ENCODE measurements around the gene CARNS1. TPM values are rescaled to one million over a fixed set of nuclear protein-coding genes. Genes with fewer than 3 reads are reported as not detected.
A peak's percentile ranks its signal among the peaks of the same experiment; 100 is the strongest.

CARNS1 gene
- total RNA-seq, 1 donor from 2014 or later: 0.21 TPM

GRCh38 chr11:67468456-67468758 lies 52.9 kb downstream of the CARNS1 start:
- Histone ChIP-seq H3K27me3 (ENCODE audit: control insufficient read depth, insufficient read depth, low read length) (no peaks in the 10 kb centered on the region), H3K4me3 (ENCODE audit: low read depth, low read length) (peak overlapping the region; percentile 86), H3K36me3 (ENCODE audit: control insufficient read depth, insufficient read depth, low read length) (peaks cover 2% of the 10 kb centered on the region)
- DNase-seq (ENCODE audit: low read depth): no peak
- TF ChIP-seq, protein P1, sequence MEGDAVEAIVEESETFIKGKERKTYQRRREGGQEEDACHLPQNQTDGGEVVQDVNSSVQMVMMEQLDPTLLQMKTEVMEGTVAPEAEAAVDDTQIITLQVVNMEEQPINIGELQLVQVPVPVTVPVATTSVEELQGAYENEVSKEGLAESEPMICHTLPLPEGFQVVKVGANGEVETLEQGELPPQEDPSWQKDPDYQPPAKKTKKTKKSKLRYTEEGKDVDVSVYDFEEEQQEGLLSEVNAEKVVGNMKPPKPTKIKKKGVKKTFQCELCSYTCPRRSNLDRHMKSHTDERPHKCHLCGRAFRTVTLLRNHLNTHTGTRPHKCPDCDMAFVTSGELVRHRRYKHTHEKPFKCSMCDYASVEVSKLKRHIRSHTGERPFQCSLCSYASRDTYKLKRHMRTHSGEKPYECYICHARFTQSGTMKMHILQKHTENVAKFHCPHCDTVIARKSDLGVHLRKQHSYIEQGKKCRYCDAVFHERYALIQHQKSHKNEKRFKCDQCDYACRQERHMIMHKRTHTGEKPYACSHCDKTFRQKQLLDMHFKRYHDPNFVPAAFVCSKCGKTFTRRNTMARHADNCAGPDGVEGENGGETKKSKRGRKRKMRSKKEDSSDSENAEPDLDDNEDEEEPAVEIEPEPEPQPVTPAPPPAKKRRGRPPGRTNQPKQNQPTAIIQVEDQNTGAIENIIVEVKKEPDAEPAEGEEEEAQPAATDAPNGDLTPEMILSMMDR (IDR thresholded peaks at IDR 0.05; ENCODE audit: insufficient read depth, low read length, poor library complexity, severe bottlenecking): no peak

GRCh38 chr11:67468759-67469507 lies 53.5 kb downstream of the CARNS1 start, which contains the start of gene TMEM134:
TMEM134 (minus strand) TSS chr11:67469251; CDS start chr11:67469192, 59 bp downstream.
- peak within 1 kb of the TSS; percentile 86 for H3K4me3 ChIP-seq (ENCODE audit: low read depth, low read length)
- no peaks in the 10 kb centered on the region for H3K27me3 ChIP-seq (ENCODE audit: control insufficient read depth, insufficient read depth, low read length)
- TF ChIP-seq, protein P1 (IDR thresholded peaks at IDR 0.05; ENCODE audit: insufficient read depth, low read length, poor library complexity, severe bottlenecking): peak; percentile 45
- peaks cover 2% of the 10 kb centered on the region for H3K36me3 ChIP-seq (ENCODE audit: control insufficient read depth, insufficient read depth, low read length)
- peak; percentile 44 for DNase-seq (ENCODE audit: low read depth)

DNA sequence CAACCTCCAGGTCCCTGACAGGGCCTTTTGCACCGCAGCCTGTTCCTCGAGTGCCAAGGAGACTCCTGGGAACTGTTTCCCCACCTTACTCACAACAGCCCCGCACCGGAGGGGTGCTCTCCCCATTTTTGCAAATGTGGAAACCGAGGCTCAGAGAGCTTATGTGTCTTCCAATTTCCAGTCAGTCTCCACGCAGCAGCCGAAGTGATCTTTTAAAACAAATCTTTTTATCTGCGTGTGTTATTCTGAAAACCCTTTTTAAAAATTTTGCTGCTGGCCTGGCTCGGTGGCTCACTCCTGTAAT lies 54.0 kb downstream of the CARNS1 start:
- Histone ChIP-seq H3K4me3 (ENCODE audit: low read depth, low read length) (peak overlapping the region; percentile 43), H3K36me3 (ENCODE audit: control insufficient read depth, insufficient read depth, low read length) (peaks cover 2% of the 10 kb centered on the region), H3K27me3 (ENCODE audit: control insufficient read depth, insufficient read depth, low read length) (no peaks in the 10 kb centered on the region)
- no peak for DNase-seq (ENCODE audit: low read depth)
- TF ChIP-seq, protein P1 (IDR thresholded peaks at IDR 0.05; ENCODE audit: insufficient read depth, low read length, poor library complexity, severe bottlenecking): no peak

- H3K27me3 ChIP-seq (ENCODE audit: control insufficient read depth, insufficient read depth, low read length): no peaks in the 10 kb centered on the region
- TF ChIP-seq, protein P1 (IDR thresholded peaks at IDR 0.05; ENCODE audit: insufficient read depth, low read length, poor library complexity, severe bottlenecking): no peak
- H3K36me3 ChIP-seq (ENCODE audit: control insufficient read depth, insufficient read depth, low read length): peaks cover 2% of the 10 kb centered on the region
- no peak for DNase-seq (ENCODE audit: low read depth)
- H3K4me3 ChIP-seq (ENCODE audit: low read depth, low read length): no peak overlapping the region
Observed at GRCh38 chr11:67470337-67471002, 55.0 kb downstream of the CARNS1 start.

DNA sequence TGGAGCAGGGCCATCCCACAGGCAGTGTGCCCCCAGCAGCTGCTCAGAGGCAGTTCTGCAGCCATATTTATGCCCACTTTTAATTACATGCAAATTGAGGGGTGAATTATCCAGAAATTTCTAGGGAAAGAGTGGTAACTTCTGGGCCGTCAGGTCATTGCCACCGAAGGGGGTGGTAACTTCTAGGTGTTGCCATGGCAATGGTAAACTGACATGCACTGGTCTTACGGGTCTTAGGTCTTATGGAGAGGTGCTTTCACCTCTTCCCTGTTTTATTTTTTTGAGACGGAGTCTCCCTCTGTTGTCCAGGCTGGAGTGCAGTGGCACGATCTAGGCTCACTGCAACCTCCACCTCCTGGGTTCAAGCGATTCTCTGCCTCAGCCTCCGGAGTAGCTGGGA lies 57.4 kb downstream of the CARNS1 start:
- no peak for DNase-seq (ENCODE audit: low read depth)
- no peaks in the 10 kb centered on the region for H3K36me3 ChIP-seq (ENCODE audit: control insufficient read depth, insufficient read depth, low read length)
- H3K4me3 ChIP-seq (ENCODE audit: low read depth, low read length): no peak overlapping the region
- TF ChIP-seq, protein P1 (IDR thresholded peaks at IDR 0.05; ENCODE audit: insufficient read depth, low read length, poor library complexity, severe bottlenecking): no peak
- no peaks in the 10 kb centered on the region for H3K27me3 ChIP-seq (ENCODE audit: control insufficient read depth, insufficient read depth, low read length)

Other genes with a start within 250 kb of the CARNS1 start
- 46.4 and 51.3 TPM in 2 replicates for gene GRK2, start 149.2 kb upstream of the CARNS1 start, total RNA-seq
- gene ANKRD13D, start 126.4 kb upstream of the CARNS1 start, total RNA-seq: 36.6 and 48.5 TPM in 2 replicates
- gene SSH3, start 112.1 kb upstream of the CARNS1 start, total RNA-seq: 37.2 and 39.9 TPM in 2 replicates
- 70.7 and 75.5 TPM in 2 replicates for gene POLD4, start 62.1 kb upstream of the CARNS1 start, total RNA-seq
- 33.1 and 34.3 TPM in 2 replicates for gene CLCF1, start 42.1 kb upstream of the CARNS1 start, total RNA-seq
- 8.3 and 13.6 TPM in 2 replicates for gene RAD9A, start 23.7 kb upstream of the CARNS1 start, total RNA-seq
- 309 and 319 TPM in 2 replicates for gene PPP1CA, start 13.8 kb upstream of the CARNS1 start, total RNA-seq
- 0.84 and 1.0 TPM in 2 replicates for gene TBC1D10C, start 11.6 kb upstream of the CARNS1 start, total RNA-seq
- 64.6 and 86.5 TPM in 2 replicates for gene RPS6KB2, start 12.8 kb downstream of the CARNS1 start, total RNA-seq
- 2.5 and 3.0 TPM in 2 replicates for gene PTPRCAP, start 22.0 kb downstream of the CARNS1 start, total RNA-seq
- 136 and 153 TPM in 2 replicates for gene CORO1B, start 27.8 kb downstream of the CARNS1 start, total RNA-seq
- gene GPR152, start 37.1 kb downstream of the CARNS1 start, total RNA-seq: not detected in 2 replicates
- gene CABP4, start 39.7 kb downstream of the CARNS1 start, total RNA-seq: 0.17 TPM in 1 of 2 replicates, not detected in the other
- gene TMEM134, start 53.6 kb downstream of the CARNS1 start, total RNA-seq: 53.8 and 102 TPM in 2 replicates
- 45.9 and 55.9 TPM in 2 replicates for gene AIP, start 67.3 kb downstream of the CARNS1 start, total RNA-seq
- 50.8 and 55.5 TPM in 2 replicates for gene PITPNM1, start 89.7 kb downstream of the CARNS1 start, total RNA-seq
- gene CDK2AP2, start 92.5 kb downstream of the CARNS1 start, total RNA-seq: 104 and 135 TPM in 2 replicates
- gene CABP2, start 107.8 kb downstream of the CARNS1 start, total RNA-seq: not detected in 2 replicates
- gene GSTP1, start 168.1 kb downstream of the CARNS1 start, total RNA-seq: 1,390 and 1,923 TPM in 2 replicates
- 229 and 262 TPM in 2 replicates for gene NDUFV1, start 191.3 kb downstream of the CARNS1 start, total RNA-seq
- 5.1 TPM in 2 replicates for gene NUDT8, start 214.3 kb downstream of the CARNS1 start, total RNA-seq
- gene TBX10, start 224.1 kb downstream of the CARNS1 start, total RNA-seq: not detected in 2 replicates
- 0.21 TPM in 1 of 2 replicates, not detected in the other for gene ACY3, start 235.1 kb downstream of the CARNS1 start, total RNA-seq

Measured in kidney epithelial cell (primary cell).